IPS-18a (cell line): Measurements from ENCODE around the gene SRRM4.
"Not testable (repeated sequence)": the region's sequence is repeated elsewhere in the genome, so short reads cannot be mapped to it uniquely, and the experiment has no call there.

Experiments
- H3K27ac ChIP-seq: one replicate; pipeline ENCODE4 v1.5.1; 2013; ENCODE audit warnings: low read length
- H3K27me3 ChIP-seq: one replicate; pipeline ENCODE4 v1.6.1; 2013; ENCODE audit warnings: mild to moderate bottlenecking, low read length; ENCODE audit not compliant: control insufficient read depth, insufficient read depth
- H3K36me3 ChIP-seq: one replicate; pipeline ENCODE4 v1.6.1; 2013; ENCODE audit warnings: low read depth, low read length; ENCODE audit not compliant: control insufficient read depth
- H3K4me1 ChIP-seq: one replicate; pipeline ENCODE4 v1.6.1; 2013; ENCODE audit warnings: low read depth, low read length; ENCODE audit not compliant: control insufficient read depth
- H3K4me3 ChIP-seq: one replicate; pipeline ENCODE4 v1.5.1; 2013; ENCODE audit warnings: low read length
- H3K9ac ChIP-seq: one replicate; pipeline ENCODE4 v1.6.1; 2013; ENCODE audit warnings: mild to moderate bottlenecking, low read length, moderate library complexity
- H3K9me3 ChIP-seq: one replicate; pipeline ENCODE4 v1.6.1; 2013; ENCODE audit warnings: low read depth, low read length; ENCODE audit not compliant: control insufficient read depth

SRRM4 gene

DNA sequence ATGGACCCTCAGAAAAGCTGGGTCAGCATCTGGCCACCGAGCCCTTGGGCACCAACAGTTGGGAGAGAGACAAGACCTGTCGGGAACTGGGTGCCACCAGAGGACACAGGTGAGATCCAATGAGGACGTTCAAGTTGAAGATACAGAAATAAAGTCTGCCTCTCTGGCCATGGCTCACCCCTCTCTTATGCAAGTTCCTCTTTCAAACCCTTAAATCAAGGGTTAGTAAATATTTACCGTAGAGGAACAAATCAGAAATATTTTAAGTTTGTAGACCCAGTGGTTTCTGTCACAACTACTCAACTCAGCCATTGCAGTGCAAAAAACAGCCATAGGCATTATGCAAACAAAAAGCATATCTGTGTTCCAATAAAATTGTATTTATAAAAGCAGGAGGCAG is 120.9 kb downstream of the SRRM4 start:
- Histone ChIP-seq H3K9me3 (no peaks in the 10 kb centered on the region), H3K4me1 (no peaks in the 10 kb centered on the region), H3K27me3 (no peaks in the 10 kb centered on the region), H3K4me3 (no peak overlapping the region), H3K36me3 (no peaks in the 10 kb centered on the region), H3K9ac (no peak overlapping the region), H3K27ac (no peak overlapping the region)

GRCh38 chr12:119102714-119103113 is 121.4 kb downstream of the SRRM4 start:
- H3K9me3 ChIP-seq, result no peaks in the 10 kb centered on the region
- H3K9ac ChIP-seq, result no peak overlapping the region
- H3K36me3 ChIP-seq, result no peaks in the 10 kb centered on the region
- H3K27me3 ChIP-seq, result no peaks in the 10 kb centered on the region
- no peak overlapping the region for H3K4me3 ChIP-seq
- no peak overlapping the region for H3K27ac ChIP-seq
- H3K4me1 ChIP-seq, result no peaks in the 10 kb centered on the region

DNA sequence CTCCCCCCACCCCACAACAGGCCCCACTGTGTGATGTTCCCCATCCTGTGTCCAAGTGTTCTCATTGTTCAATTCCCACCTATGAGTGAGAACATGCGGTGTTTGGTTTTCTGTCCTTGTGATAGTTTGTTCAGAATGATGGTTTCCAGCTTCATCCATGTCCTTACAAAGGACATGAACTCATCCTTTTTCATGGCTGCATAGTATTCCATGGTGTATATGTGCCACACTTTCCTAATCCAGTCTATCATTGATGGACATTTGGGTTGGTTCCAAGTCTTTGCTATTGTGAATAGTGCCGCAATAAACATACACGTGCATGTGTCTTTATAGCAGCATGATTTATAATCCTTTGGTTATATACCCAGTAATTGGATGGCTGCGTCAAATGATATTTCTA is 123.6 kb downstream of the SRRM4 start:
- H3K27me3 ChIP-seq, H3K9me3 ChIP-seq, H3K9ac ChIP-seq, H3K4me3 ChIP-seq, H3K4me1 ChIP-seq, H3K27ac ChIP-seq, H3K36me3 ChIP-seq: not testable (repeated sequence)

GRCh38 chr12:119113496-119113986 is 132.2 kb downstream of the SRRM4 start:
- peaks cover 4% of the 10 kb centered on the region for H3K4me1 ChIP-seq
- H3K27me3 ChIP-seq, result no peaks in the 10 kb centered on the region
- no peak overlapping the region for H3K4me3 ChIP-seq
- H3K9ac ChIP-seq, result no peak overlapping the region
- no peak overlapping the region for H3K27ac ChIP-seq
- no peaks in the 10 kb centered on the region for H3K9me3 ChIP-seq
- H3K36me3 ChIP-seq, result no peaks in the 10 kb centered on the region

DNA sequence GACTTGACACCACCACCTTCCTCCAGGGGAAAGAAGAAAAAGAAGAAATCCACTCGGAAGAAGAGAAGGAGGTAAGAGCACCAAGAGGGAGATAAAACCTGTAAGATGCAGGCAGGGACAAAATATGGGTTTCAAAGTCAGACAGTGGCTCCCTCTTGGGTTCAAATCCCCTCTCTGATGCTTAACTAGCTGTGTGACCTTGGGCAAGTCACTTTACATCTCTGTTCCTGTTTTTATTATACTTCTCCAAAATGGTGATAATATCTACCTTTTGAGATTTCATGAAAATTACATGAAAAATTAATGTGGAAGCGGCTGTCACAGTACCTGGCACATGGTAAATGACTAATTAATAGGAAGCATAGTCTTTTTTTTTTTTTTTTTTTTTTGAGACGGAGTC is 133.0 kb downstream of the SRRM4 start:
- no peak overlapping the region for H3K4me3 ChIP-seq
- no peak overlapping the region for H3K9ac ChIP-seq
- H3K27ac ChIP-seq, result no peak overlapping the region
- H3K9me3 ChIP-seq, result no peaks in the 10 kb centered on the region
- H3K27me3 ChIP-seq, result no peaks in the 10 kb centered on the region
- peaks cover 4% of the 10 kb centered on the region for H3K4me1 ChIP-seq
- no peaks in the 10 kb centered on the region for H3K36me3 ChIP-seq

GRCh38 chr12:119115296-119115905 is 134.1 kb downstream of the SRRM4 start:
- H3K36me3 ChIP-seq, result no peaks in the 10 kb centered on the region
- H3K27ac ChIP-seq, result no peak overlapping the region
- H3K4me1 ChIP-seq, result peaks cover 4% of the 10 kb centered on the region
- no peak overlapping the region for H3K9ac ChIP-seq
- H3K27me3 ChIP-seq, result no peaks in the 10 kb centered on the region
- H3K4me3 ChIP-seq, result no peak overlapping the region
- H3K9me3 ChIP-seq, result no peaks in the 10 kb centered on the region

DNA sequence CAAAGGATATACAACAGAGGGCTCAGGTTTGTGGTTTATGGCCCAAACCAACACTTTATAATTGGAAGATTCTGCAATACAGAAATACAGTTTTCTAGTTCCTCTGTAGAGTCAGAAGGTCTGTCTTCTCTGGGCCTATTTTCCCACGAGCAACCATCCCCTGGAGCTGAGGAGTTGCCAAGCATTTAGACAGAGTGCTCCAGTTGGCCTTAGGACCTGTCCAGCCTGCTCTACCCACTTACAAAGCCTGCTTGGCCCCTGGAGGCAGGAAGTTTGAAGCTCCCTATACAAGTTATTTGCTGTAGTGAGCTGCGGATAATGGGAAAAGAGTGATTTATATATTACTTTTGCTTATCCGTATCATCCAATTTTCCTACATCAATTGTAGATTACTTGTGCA is 136.6 kb downstream of the SRRM4 start:
- Histone ChIP-seq H3K9ac (no peak overlapping the region), H3K27me3 (no peaks in the 10 kb centered on the region), H3K4me3 (no peak overlapping the region), H3K9me3 (no peaks in the 10 kb centered on the region), H3K36me3 (no peaks in the 10 kb centered on the region), H3K4me1 (peaks cover 4% of the 10 kb centered on the region), H3K27ac (no peak overlapping the region)

GRCh38 chr12:119118625-119119024 is 137.3 kb downstream of the SRRM4 start:
- H3K27me3 ChIP-seq, result no peaks in the 10 kb centered on the region
- no peaks in the 10 kb centered on the region for H3K36me3 ChIP-seq
- no peak overlapping the region for H3K9ac ChIP-seq
- H3K4me1 ChIP-seq, result peaks cover 4% of the 10 kb centered on the region
- no peaks in the 10 kb centered on the region for H3K9me3 ChIP-seq
- H3K27ac ChIP-seq, result no peak overlapping the region
- no peak overlapping the region for H3K4me3 ChIP-seq

- Histone ChIP-seq H3K27ac (no peak overlapping the region), H3K4me3 (no peak overlapping the region), H3K9me3 (no peaks in the 10 kb centered on the region), H3K4me1 (no peaks in the 10 kb centered on the region), H3K36me3 (no peaks in the 10 kb centered on the region), H3K27me3 (no peaks in the 10 kb centered on the region), H3K9ac (no peak overlapping the region)
Measured at GRCh38 chr12:119122047-119122446, 140.7 kb downstream of the SRRM4 start.

GRCh38 chr12:119122751-119123150 is 141.4 kb downstream of the SRRM4 start:
- Histone ChIP-seq H3K9ac (no peak overlapping the region), H3K4me1 (no peaks in the 10 kb centered on the region), H3K27ac (no peak overlapping the region)

DNA sequence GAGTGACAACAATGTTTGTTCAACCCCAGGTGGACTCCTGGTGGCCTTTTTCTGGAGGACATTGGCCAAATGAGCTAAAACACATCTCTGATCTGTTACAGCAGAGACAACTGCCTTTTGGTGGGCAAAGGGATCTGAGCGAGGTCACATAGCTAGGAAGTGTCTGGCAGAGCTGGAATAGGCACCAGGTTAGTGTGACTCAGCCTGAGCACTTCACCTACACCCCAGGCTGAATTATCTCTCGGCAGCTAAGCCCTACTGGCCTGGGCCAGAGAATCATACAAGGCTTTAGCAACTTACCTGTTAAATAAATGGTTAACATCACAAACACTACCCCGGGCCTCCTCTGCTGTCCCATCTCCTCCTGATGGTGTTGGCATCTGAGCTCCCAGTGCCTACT is 147.2 kb downstream of the SRRM4 start:
- H3K27ac ChIP-seq, result no peak overlapping the region
- H3K9ac ChIP-seq, result no peak overlapping the region
- no peaks in the 10 kb centered on the region for H3K27me3 ChIP-seq
- H3K4me3 ChIP-seq, result no peak overlapping the region
- H3K9me3 ChIP-seq, result no peaks in the 10 kb centered on the region
- no peaks in the 10 kb centered on the region for H3K4me1 ChIP-seq
- no peaks in the 10 kb centered on the region for H3K36me3 ChIP-seq

More at GRCh38 chr12:119122751-119123150, 141.4 kb downstream of the SRRM4 start:
- Histone ChIP-seq H3K36me3 (no peaks in the 10 kb centered on the region), H3K9me3 (no peaks in the 10 kb centered on the region), H3K27me3 (no peaks in the 10 kb centered on the region), H3K4me3 (no peak overlapping the region)

DNA sequence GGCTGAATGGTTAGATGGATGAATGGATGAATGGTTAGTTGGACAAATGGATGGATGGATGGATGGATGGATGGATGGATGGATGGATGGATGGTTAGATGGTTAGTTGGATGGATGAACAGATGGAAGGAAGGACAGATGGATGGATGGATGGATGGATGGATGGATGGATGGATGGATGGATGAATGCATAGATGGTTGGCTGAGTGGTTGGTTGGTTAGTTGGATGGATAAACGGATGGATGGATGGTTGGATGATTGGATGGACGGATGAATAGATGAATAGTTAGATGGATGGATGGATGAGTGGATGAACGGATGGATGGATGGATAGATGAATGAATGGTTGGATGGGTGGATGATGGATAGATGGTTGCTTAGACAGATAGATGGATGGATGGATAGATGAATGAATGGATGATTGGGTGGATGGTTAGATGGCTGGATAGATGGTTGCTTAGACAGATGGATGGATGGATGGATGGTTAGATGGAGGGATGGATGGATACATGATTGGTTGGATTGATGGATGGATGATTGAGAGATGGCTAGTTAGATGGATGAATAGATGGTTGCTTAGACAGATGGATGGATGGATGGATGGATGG is 148.6 kb downstream of the SRRM4 start:
- Histone ChIP-seq H3K27me3 (no peaks in the 10 kb centered on the region), H3K9me3 (no peaks in the 10 kb centered on the region), H3K4me3 (no peak overlapping the region), H3K9ac (no peak overlapping the region), H3K36me3 (no peaks in the 10 kb centered on the region), H3K27ac (no peak overlapping the region), H3K4me1 (no peaks in the 10 kb centered on the region)
